Glomerular endothelial cell (primary cell): Measurements from ENCODE around the gene CXXC4. TPM values are rescaled to one million over a fixed set of nuclear protein-coding genes. Genes with fewer than 3 reads are reported as not detected.

Source experiments
- DNase-seq: peaks from one replicate; pipeline ENCODE4 v3.0.0-alpha.2; 2011; ENCODE audit warnings: low read depth, low spot score; ENCODE audit errors: extremely low read depth
- total RNA-seq: library from RNA; depleted of rRNA; stranded (reverse); fragments of >200 nt; gene quantifications from 2 replicates; pipeline ENCODE4 v1.2.3, GENCODE V29; 2015

CXXC4 gene
- total RNA-seq, 1 donor from 2014 or later, result 0.06 TPM

DNA sequence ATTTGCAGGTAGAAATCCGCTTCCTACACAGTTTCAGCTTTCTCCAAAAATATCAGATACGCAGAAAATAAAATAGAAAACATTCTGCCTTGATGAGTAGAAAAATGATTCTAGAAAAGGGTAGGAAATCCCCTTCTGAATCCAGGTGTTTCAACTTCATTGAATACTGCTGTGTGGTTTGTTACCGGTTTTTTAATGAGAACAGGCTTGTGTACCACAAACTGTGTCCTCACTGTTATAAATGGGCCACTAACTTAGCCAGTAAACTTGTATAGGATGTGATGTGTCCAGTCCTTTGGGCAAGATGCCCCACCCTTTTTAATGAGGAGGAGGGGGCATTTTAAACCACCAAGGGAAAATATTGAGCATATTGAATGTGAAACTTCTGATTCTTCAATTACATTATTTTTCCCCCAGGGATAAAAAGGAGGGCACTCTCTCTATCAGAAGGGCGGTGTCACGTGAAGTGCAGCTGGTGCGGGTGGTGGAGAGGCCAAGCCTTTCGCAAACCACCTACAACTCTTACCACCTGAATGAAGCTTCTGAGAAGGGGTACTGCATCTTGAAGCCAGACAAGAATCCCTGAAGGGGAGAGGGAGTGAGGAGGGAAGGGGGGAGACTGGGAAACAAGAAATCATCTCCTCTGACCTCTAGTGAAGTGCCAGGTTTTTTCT lies 4.5 kb downstream of the CXXC4 start:
- DNase-seq, result no peak

DNA sequence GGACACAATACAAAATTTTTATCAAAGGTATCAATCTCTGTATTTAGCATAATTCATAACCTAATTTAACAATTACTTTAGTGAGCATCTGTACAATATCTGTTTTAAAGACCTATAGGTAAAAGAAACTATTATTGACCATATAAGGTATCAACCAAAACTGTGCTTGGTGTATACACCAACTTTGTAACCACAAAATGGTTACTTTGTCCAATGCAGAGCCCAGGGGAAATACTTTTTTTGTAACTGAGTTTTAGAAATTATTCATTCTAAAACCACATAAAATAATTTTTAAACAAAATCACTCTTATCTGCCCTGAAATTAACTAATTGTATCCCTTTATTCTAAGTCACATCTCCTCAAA lies 5.0 kb downstream of the CXXC4 start:
- no peak for DNase-seq

DNA sequence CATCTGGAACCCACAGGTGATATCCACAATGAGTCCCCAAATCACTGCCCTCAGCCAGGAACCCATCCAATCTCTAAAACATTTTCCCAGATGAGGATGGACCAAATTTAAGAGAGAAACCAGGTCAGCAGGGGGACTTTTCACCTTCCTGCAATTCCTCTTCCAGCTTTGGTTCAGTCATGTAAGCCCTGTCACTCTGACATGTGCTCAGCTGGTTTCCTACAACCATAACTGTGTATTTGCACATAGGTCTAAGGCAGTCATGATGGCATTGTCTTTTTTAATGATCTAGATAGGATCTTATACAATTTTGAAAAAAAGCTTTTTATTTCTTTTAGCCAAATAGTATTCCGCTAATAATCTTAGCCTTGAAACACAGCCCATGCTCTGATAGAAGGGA lies 6.5 kb downstream of the CXXC4 start:
- no peak for DNase-seq

DNA sequence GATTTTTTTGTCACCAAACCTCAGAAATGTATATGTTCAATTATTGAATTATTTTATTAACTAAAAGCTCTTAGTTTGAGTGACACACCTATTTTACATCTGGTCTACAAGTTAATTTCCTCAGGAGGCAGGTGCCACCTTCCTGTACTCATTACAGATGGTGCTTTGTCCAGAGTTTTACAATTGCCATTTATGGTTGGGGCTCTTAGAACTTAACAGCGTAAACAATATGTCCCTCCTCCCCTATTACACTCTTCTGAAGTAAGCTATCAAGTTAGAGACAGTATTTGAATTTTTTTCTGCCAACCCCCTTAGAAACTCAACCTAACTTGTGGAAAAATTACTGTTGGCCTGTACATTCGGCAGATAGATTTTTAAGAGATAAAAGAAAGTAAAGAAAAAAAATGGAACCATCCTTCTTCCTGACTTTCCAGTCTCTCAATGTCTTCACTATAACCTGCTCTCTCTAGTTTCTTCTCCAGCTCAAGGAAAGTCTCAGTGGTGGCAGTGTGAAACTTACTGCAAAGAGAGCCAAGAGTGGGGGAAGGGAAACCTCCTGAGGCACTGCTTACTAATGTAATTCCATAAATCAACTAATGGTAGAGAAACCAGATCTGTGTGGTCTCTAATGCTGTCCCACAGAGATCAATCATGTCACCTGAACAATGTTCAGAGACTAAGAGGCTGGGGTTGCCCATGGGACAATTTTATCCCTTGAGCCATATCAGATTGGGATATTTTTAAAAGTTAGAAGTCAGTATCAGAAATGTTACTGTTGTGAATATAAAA lies 7.8 kb downstream of the CXXC4 start:
- no peak for DNase-seq

- DNase-seq, result no peak
These were observed 19.0 kb downstream of the CXXC4 start for GRCh38 chr4:104475652-104476051.

GRCh38 chr4:104472766-104473165 lies 21.9 kb downstream of the CXXC4 start:
- no peak for DNase-seq

GRCh38 chr4:104470770-104471169 lies 23.9 kb downstream of the CXXC4 start:
- no peak for DNase-seq

DNA sequence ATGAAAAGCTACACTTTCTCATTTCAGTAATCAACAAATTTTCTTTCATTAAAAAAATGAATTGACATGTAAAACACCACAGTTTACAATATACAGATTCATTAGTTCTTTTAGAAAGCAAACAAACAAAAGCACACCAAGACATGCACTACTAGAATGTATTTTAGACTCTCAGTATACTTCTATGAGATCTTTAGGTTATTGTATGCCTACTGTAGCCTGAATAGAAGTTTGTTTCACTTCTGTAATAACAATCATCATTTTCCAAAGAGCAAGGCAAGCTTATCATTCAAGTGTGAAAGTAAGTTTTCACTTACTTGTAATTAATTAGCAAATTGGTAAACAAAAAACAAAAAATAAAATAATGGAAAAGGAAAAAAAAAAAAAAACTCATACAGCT lies 24.9 kb downstream of the CXXC4 start:
- DNase-seq, result no peak

DNA sequence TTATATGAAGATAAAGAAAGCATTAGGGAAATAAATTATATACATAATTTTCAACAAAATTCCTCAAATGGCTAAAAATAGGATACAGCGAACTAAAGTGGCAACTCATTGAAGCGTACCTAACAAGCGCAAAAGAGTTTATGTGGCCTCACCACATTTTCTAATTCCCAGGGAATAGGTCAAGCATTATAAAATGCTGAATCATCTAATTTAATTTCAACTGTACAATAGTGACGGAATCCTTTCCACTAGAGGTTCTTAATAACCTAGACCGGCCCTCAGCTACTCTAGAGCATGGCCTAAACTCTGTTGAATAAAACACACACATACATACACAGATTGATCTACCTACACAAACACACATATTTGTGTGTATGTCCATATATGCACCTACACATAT lies 29.1 kb downstream of the CXXC4 start:
- DNase-seq, result no peak

DNA sequence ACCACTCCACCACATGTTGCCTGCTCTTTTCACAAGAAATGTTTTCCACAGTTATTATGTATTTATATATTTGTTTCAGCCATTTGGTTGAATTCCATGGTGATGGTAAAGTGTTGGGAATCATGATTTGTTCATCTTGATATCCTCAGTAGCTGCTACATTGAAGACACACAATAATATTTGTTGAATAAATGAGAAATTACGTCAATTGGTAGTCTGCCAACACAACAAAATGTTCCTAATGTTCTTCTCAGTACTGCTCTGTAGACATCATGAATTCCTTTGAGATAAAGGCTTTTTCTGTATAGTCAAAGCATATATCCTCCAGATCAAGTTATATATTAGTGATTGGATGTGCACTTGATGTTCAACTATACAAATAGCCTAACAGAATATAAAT lies 29.5 kb downstream of the CXXC4 start:
- DNase-seq, result no peak

DNA sequence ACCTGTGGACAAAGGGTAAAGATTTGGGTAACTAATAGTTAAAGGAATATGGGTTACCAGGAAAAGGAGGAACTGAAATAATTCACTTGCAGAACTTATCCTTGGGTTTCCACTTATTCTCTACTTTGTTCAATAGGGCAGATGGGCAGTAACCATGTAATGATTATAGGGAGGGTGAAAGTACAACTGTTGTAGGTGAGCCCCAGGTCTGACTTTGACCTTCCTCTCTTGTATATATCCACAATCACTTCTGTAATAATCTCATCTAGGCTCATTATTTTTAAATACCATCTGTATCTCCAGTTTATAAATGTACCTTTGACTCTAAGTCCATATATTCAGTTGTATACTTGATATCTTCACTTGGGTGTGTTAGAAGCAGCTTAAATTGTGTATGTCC lies 32.1 kb downstream of the CXXC4 start:
- no peak for DNase-seq

- DNase-seq, result no peak
These were observed 37.2 kb downstream of the CXXC4 start for GRCh38 chr4:104457308-104457981.

DNA sequence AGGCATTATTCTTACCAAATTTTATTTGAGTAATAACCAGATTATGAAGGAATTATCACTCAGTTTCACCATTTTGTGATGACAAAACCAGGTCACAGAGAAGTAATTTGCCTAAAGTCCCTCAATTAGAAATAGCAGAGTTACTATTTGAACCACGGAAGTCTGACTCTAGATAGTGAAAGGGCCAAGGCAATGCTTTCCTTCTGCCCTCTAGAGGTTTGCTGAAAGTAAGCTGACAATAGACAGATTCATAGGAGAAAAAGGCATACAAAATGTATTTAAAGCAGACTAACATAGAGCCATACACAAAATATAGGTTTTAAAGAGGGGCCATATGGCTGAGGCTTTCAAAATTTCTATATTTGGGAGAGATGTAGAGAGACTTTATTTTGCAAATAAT lies 43.1 kb downstream of the CXXC4 start:
- no peak for DNase-seq

DNA sequence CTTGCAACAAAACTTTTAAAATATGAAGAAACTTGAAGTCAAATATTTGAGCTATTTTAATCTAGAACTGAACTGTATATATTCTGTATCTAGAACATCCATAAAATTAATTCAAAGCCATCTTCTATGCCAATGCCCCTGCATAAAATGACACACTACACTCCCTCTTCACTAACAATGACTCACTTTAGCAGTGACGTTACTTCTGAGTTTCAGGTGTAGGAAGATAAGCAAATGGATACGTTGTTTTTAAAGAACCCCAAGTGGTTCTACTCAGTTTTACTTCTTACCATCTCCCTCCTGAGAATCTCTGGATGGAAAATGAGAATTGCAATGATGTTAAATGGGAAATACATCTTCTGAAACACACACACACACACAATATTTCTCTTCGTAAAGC lies 45.2 kb downstream of the CXXC4 start:
- no peak for DNase-seq

DNA sequence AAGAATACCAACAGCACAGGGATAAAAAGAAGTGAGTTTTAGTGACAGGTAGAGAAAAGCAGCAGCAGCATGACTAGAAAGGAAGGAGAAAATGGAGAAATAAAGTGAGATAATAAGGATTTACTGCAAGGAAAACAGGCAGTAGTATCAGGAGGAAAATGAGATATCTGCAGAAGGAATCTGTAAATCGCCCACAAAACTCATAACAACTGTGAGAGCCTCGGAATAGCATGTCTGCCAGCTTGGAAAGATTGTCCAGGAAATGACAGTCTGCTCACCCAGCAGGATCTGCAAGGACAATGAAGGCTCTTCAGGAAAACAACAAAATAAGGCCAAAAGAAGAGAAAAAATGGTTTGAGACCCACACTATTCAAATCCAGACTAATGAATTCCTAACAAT lies 47.4 kb downstream of the CXXC4 start:
- no peak for DNase-seq

- DNase-seq, result no peak
These were observed 48.0 kb downstream of the CXXC4 start for GRCh38 chr4:104446431-104447278.

DNA sequence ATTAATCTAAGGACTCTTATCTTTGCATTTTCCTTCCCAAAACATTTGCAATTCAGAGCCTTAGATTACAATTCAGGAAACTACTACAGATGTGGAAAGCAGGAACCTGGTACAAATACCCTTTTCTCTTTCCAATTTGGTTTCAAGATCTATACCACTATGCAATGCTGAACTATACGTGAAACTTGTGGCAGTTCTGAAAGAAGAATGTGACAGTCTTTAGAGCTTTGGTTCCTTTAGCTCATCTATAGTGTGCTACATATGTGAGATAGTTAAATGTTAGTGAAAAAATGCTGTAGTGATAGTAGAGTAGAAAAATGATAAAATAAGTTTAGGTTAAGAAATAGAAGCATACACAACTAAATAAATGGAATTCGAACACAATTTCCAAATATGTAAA lies 50.0 kb downstream of the CXXC4 start:
- no peak for DNase-seq

DNA sequence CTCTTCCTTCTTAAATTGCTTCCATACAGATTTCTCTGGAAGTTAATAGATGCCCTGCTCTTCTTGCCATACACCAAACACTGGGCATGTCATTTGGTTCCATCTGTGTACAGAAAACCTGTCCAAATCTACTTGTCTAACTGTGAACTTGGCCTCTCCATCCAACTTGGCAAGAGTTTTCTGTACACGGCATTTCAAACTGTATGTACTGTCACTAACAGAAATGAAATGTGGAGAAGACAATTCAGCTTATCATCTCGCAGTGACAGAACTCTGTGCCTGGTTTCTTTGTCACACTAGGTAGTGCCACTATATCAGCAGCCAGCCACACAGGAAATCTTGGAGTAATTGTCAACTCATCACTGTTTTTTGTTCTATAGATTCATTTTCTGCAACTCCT lies 58.2 kb downstream of the CXXC4 start:
- DNase-seq, result no peak

DNA sequence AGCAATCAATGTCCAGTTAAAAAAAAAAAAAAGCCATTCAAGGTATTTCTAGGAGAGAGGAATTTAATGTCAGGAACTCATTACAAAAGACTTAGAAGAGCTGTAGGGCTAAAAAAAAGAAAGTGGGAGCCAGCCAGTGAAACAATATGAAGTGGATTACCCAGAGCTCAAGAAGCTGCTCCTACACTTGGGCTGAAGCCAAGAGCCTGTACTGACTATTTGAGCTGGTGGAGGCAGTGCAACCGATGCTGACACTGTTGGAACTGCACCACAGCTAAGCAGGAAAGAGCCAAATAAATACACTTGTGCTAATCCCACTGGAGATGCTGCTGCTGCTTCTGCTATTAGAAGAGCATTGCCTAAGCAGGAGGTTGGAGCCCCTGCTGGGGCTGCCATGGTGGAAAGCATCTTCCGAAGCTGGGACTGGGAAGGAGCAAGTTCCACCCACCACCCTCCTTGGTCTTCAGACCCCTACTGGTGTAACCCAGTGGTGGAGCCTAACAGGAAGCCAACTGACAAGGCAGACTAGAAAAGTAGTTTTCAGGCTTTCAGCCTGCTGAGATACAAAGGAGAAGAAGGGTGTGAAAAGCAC lies 65.4 kb downstream of the CXXC4 start:
- DNase-seq, result no peak

DNA sequence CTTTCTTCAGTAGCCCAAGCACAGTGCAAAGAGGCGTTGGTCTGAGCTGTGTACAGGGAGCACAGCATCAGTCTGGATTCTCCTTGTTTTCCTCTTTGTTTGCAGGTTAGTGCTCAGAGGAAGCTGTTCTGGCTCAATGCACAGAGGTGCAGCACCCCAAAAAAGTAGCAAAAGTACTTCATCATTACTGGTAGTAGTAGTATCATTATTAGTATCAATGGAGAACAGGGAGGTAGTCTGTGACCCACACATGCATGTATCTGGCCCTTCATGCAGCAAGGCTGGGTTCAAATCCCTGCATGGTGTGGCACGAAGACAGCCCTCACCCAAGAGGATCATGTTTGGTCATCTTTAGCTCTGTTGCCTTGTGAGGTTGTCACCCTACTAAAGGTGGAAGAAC lies 68.7 kb downstream of the CXXC4 start:
- no peak for DNase-seq

DNA sequence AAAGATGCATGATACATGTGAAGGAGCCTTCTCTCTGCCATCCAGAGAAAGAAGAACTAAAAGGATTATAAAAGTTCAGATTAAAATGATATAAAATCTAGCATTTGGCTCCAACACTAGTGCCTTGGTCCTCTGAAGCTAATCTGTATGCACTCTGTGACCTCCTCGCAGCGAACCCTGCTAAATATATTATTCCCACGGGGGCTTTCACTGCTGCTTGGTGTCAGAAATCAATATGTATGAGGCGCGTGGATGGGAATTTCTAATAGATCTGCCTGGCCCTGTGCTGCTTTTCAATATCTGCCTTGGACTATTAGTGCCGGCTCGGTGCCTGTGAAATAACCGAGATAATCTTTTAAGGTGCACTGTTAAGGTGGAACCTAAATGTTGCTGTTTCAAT lies 69.7 kb downstream of the CXXC4 start:
- DNase-seq, result no peak
